ENCODE measurements around the gene MAGEC1. TPM values are rescaled to one million over a fixed set of nuclear protein-coding genes. Genes with fewer than 3 reads are reported as not detected.

MAGEC1 gene
- total RNA-seq, 1 donor from 2014 or later, result not detected

DNA sequence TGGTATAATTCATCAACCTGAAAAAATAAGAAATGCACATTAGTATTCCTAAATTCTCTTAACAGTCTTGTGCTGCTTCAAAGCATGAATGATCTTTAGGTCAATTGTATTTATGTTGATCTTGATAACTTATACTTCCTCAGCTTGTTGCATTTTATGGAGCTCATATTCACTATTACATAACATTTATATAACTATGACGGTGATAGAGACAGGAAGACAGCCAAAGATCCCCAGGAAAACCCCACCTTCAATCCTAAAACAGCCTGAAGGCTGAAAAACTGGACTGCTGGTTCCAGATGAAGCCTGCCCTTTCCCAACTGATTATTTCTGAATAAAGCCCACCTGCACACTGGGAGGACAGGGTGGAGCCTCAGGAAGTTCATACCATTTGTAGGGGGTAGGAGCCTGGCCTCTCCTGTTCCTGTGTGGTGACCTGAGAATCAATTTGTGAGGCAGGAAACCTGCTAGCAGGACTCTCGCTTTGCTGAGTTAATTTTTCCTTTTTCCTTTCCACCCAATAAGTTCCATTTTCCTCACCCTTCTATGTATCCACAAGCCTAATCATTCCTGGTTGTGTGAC is 30.5 kb downstream of the MAGEC1 start:
- no peak for FAIRE-seq
- H3K4me3 ChIP-seq (ENCODE audit: low read depth, low read length), result no peak overlapping the region

GRCh38 chrX:141935645-141936044 is 32.0 kb downstream of the MAGEC1 start:
- no peak overlapping the region for H3K4me3 ChIP-seq (ENCODE audit: low read depth, low read length)
- TF ChIP-seq, protein P1, sequence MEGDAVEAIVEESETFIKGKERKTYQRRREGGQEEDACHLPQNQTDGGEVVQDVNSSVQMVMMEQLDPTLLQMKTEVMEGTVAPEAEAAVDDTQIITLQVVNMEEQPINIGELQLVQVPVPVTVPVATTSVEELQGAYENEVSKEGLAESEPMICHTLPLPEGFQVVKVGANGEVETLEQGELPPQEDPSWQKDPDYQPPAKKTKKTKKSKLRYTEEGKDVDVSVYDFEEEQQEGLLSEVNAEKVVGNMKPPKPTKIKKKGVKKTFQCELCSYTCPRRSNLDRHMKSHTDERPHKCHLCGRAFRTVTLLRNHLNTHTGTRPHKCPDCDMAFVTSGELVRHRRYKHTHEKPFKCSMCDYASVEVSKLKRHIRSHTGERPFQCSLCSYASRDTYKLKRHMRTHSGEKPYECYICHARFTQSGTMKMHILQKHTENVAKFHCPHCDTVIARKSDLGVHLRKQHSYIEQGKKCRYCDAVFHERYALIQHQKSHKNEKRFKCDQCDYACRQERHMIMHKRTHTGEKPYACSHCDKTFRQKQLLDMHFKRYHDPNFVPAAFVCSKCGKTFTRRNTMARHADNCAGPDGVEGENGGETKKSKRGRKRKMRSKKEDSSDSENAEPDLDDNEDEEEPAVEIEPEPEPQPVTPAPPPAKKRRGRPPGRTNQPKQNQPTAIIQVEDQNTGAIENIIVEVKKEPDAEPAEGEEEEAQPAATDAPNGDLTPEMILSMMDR (IDR thresholded peaks at IDR 0.05; ENCODE audit: insufficient read depth, low read length, severe bottlenecking), result no peak
- H3K36me3 ChIP-seq (ENCODE audit: control insufficient read depth, insufficient read depth, low read length), result no peaks in the 10 kb centered on the region
- no peak for FAIRE-seq
- H3K27me3 ChIP-seq (ENCODE audit: control insufficient read depth, insufficient read depth, low read length), result no peaks in the 10 kb centered on the region
- DNase-seq (ENCODE audit: low read depth), result no peak

More for the DNA sequence above, 30.5 kb downstream of the MAGEC1 start:
- Histone ChIP-seq H3K36me3 (ENCODE audit: control insufficient read depth, insufficient read depth, low read length) (no peaks in the 10 kb centered on the region), H3K27me3 (ENCODE audit: control insufficient read depth, insufficient read depth, low read length) (no peaks in the 10 kb centered on the region)
- no peak for DNase-seq (ENCODE audit: low read depth)
- TF ChIP-seq, protein P1 (IDR thresholded peaks at IDR 0.05; ENCODE audit: insufficient read depth, low read length, severe bottlenecking), result no peak

DNA sequence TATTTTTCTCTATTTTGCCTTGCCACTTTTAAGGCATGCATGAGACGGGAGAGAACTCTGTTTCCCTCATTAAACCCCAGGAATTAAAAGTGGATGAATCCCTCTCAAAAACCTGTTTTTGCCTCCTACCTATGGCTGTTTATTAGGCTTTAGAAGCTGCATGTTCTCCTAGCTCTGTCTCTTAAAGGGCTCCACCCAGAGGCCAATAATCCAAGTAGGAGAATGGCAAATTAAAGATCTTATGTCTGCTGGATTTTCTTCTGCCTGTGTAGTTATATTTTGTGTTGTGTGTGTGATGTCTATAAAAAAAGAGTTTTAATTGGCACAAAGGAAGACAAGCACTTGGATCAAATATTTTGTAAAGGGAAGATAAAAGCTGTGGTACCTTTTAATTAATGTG is 32.4 kb downstream of the MAGEC1 start:
- no peak for FAIRE-seq

GRCh38 chrX:141941234-141941633 is 37.5 kb downstream of the MAGEC1 start:
- Histone ChIP-seq H3K4me3 (ENCODE audit: low read depth, low read length) (no peak overlapping the region), H3K27me3 (ENCODE audit: control insufficient read depth, insufficient read depth, low read length) (no peaks in the 10 kb centered on the region), H3K36me3 (ENCODE audit: control insufficient read depth, insufficient read depth, low read length) (no peaks in the 10 kb centered on the region)
- DNase-seq (ENCODE audit: low read depth) (no peak), FAIRE-seq (no peak)
- TF ChIP-seq, protein P1 (IDR thresholded peaks at IDR 0.05; ENCODE audit: insufficient read depth, low read length, severe bottlenecking), result no peak

More for the DNA sequence above, 32.4 kb downstream of the MAGEC1 start:
- H3K36me3 ChIP-seq (ENCODE audit: control insufficient read depth, insufficient read depth, low read length), result no peaks in the 10 kb centered on the region
- no peak for DNase-seq (ENCODE audit: low read depth)
- no peaks in the 10 kb centered on the region for H3K27me3 ChIP-seq (ENCODE audit: control insufficient read depth, insufficient read depth, low read length)
- H3K4me3 ChIP-seq (ENCODE audit: low read depth, low read length), result no peak overlapping the region
- TF ChIP-seq, protein P1 (IDR thresholded peaks at IDR 0.05; ENCODE audit: insufficient read depth, low read length, severe bottlenecking), result no peak

DNA sequence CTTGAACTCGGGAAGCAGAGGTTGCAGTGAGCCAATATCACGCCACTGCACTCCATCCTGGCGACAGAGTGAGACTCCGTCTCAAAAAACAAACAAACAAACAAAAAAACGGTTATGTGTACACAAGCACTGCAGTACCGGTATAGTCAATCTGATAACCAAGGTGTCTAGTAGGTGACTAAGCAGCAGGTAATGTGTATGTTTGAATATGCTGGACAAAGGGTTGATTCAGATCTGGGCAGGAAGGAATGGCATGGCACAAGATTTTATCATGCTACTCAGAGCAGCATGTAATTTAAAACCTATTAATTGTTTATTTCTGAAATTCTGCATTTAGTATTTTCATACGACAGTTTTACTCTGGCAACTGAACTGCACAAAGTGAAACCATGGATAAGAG is 41.7 kb downstream of the MAGEC1 start:
- H3K36me3 ChIP-seq (ENCODE audit: control insufficient read depth, insufficient read depth, low read length), result no peaks in the 10 kb centered on the region
- DNase-seq (ENCODE audit: low read depth) (peak; percentile 54), FAIRE-seq (no peak)
- no peak overlapping the region for H3K4me3 ChIP-seq (ENCODE audit: low read depth, low read length)
- TF ChIP-seq, protein P1 (IDR thresholded peaks at IDR 0.05; ENCODE audit: insufficient read depth, low read length, severe bottlenecking), result no peak
- H3K27me3 ChIP-seq (ENCODE audit: control insufficient read depth, insufficient read depth, low read length), result no peaks in the 10 kb centered on the region

- no peak for FAIRE-seq
- TF ChIP-seq, protein P1 (IDR thresholded peaks at IDR 0.05; ENCODE audit: insufficient read depth, low read length, severe bottlenecking), result no peak
- Histone ChIP-seq H3K36me3 (ENCODE audit: control insufficient read depth, insufficient read depth, low read length) (no peaks in the 10 kb centered on the region), H3K27me3 (ENCODE audit: control insufficient read depth, insufficient read depth, low read length) (no peaks in the 10 kb centered on the region), H3K4me3 (ENCODE audit: low read depth, low read length) (no peak overlapping the region)
- no peak for DNase-seq (ENCODE audit: low read depth)
Measured at GRCh38 chrX:141947350-141947749, 43.7 kb downstream of the MAGEC1 start.

Data from bronchial epithelial cell (primary cell).